ENCODE data around the gene MED16.

Gene MED16

DNA sequence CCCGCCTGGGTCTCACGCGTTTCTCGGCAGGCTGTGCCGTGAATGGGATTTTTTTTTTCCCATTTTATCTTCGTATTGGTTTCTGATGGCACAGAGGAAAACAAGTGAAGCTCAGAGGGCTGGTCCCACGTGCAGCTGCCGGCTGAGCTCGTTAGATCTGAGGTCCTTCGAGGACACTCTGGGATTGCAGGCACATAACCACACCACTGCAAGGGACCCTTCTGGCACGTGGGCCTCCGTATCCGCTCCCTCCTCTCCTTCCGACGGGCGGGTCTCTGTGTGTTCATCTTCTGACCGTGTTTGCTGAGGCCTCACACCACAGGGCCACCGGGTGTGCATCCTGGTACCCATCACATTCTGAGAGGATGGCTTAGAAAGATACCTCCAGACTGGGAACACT lies 16.9 kb downstream of the MED16 start:
- Histone ChIP-seq H3K9me3 (no peaks in the 10 kb centered on the region), H3K4me3 (ENCODE audit: low read depth in 1 of 2, low read length in 1 of 2) (no peak overlapping the region), H3K27ac (no peak overlapping the region), H3K27me3 (no peaks in the 10 kb centered on the region), H3K4me1 (ENCODE audit: control insufficient read depth in 1 of 2, insufficient read depth in 1 of 2, low read depth in 1 of 2, low read length in 1 of 2) (peaks cover 7 to 10% of the 10 kb centered on the region in 2 experiments), H3K36me3 (peaks cover 67% of the 10 kb centered on the region)
- no peak for TF ChIP-seq CTCF (IDR thresholded peaks at IDR 0.05)

GRCh38 chr19:875265-875879 lies 17.6 kb downstream of the MED16 start:
- peaks cover 7 to 10% of the 10 kb centered on the region in 2 experiments for H3K4me1 ChIP-seq (ENCODE audit: control insufficient read depth in 1 of 2, insufficient read depth in 1 of 2, low read depth in 1 of 2, low read length in 1 of 2)
- H3K27me3 ChIP-seq = no peaks in the 10 kb centered on the region
- peaks cover 71% of the 10 kb centered on the region for H3K36me3 ChIP-seq
- no peak overlapping the region for H3K27ac ChIP-seq
- H3K9me3 ChIP-seq = no peaks in the 10 kb centered on the region
- TF ChIP-seq CTCF (IDR thresholded peaks at IDR 0.05) = no peak
- no peak overlapping the region for H3K4me3 ChIP-seq (ENCODE audit: low read depth in 1 of 2, low read length in 1 of 2)

GRCh38 chr19:873561-874041 lies 19.4 kb downstream of the MED16 start:
- Histone ChIP-seq H3K4me3 (ENCODE audit: low read depth in 1 of 2, low read length in 1 of 2) (no peak overlapping the region), H3K27me3 (no peaks in the 10 kb centered on the region), H3K4me1 (ENCODE audit: control insufficient read depth in 1 of 2, insufficient read depth in 1 of 2, low read depth in 1 of 2, low read length in 1 of 2) (peaks cover 7 to 10% of the 10 kb centered on the region in 2 experiments), H3K27ac (no peak overlapping the region), H3K36me3 (peaks cover 71% of the 10 kb centered on the region), H3K9me3 (no peaks in the 10 kb centered on the region)
- TF ChIP-seq CTCF (IDR thresholded peaks at IDR 0.05) = no peak

DNA sequence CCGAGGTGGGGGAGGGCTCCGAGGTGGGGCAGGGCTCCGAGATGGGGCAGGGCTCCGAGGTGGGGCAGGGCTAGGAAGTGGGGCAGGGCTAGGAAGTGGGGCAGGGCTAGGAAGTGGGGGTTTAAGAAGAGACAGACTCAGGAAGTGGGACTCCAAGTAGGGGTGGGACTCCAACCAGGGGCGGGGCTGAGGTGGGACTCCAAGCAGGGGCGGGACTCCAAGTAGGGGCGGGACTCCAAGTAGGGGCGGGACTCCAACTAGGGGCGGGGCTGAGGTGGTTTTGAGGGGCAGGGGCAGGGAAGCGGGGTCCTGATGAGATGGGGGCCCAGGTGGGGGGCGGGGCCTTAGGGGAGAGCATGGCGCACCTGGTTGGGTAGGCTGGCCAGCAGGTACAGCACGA lies 19.9 kb downstream of the MED16 start:
- H3K36me3 ChIP-seq = peaks cover 73% of the 10 kb centered on the region
- H3K27me3 ChIP-seq = no peaks in the 10 kb centered on the region
- peak overlapping the region; percentile 14 for H3K27ac ChIP-seq
- TF ChIP-seq CTCF (IDR thresholded peaks at IDR 0.05) = no peak
- H3K4me1 ChIP-seq (ENCODE audit: control insufficient read depth in 1 of 2, insufficient read depth in 1 of 2, low read depth in 1 of 2, low read length in 1 of 2) = peaks cover 7 to 10% of the 10 kb centered on the region in 2 experiments
- H3K9me3 ChIP-seq = no peaks in the 10 kb centered on the region
- no peak overlapping the region for H3K4me3 ChIP-seq (ENCODE audit: low read depth in 1 of 2, low read length in 1 of 2)

- H3K4me1 ChIP-seq (ENCODE audit: control insufficient read depth in 1 of 2, insufficient read depth in 1 of 2, low read depth in 1 of 2, low read length in 1 of 2) = peaks cover 7 to 10% of the 10 kb centered on the region in 2 experiments
- no peaks in the 10 kb centered on the region for H3K9me3 ChIP-seq
- TF ChIP-seq CTCF (IDR thresholded peaks at IDR 0.05) = no peak
- peaks cover 79% of the 10 kb centered on the region for H3K36me3 ChIP-seq
- peak overlapping the region; percentile 14 for H3K27ac ChIP-seq
- H3K4me3 ChIP-seq (ENCODE audit: low read depth in 1 of 2, low read length in 1 of 2) = peak overlapping the region in 1 of 2 experiments; percentile 34
- no peaks in the 10 kb centered on the region for H3K27me3 ChIP-seq
Observed at GRCh38 chr19:872266-872951, 20.6 kb downstream of the MED16 start.

Data from neutrophil (primary cell).